ENCODE results near the gene MVK. TPM values are rescaled to one million over a fixed set of nuclear protein-coding genes. Genes with fewer than 3 reads are reported as not detected.
A peak's percentile ranks its signal among the peaks of the same experiment; 100 is the strongest.

Gene MVK
- total RNA-seq, 2 donors from 2014 or later = 8.6 to 12.2 TPM

GRCh38 chr12:109597795-109598427, 24.3 kb downstream of the MVK start:
- DNase-seq (peak; percentile 86 to 90 (median 90)), ATAC-seq (peak; percentile 88)
- Histone ChIP-seq H3K36me3 (replicated peaks in 1 of 2; ENCODE audit: insufficient read depth in 1 of 2, low read depth in 2 of 2) (no peaks in the 10 kb centered on the region), H3K9me3 (no peaks in the 10 kb centered on the region), H3K27ac (no peak overlapping the region), H3K27me3 (no peaks in the 10 kb centered on the region), H3K4me1 (peaks cover 22% of the 10 kb centered on the region), H3K4me3 (no peak overlapping the region)
- WGBS, 2 donors = 34 to 40% methylated on average over 13 to 27 of the region's 27 CpGs
- TF ChIP-seq POLR2A (IDR thresholded peaks at IDR 0.05) (peak in 1 of 3 donors; percentile 17), CTCF (IDR thresholded peaks at IDR 0.05) (peak; percentile 88 to 96 (median 94))
- intact Hi-C loops (cut with DNase I) = loop anchor here (5.0 kb wide), 1 partner anchor 179 kb away; no protein-coding TSS in a partner anchor

GRCh38 chr12:109598428-109598854, 24.8 kb downstream of the MVK start:
- 73 to 84% methylated on average over 4 to 11 of the region's 11 CpGs for WGBS, 2 donors
- Histone ChIP-seq H3K27ac (no peak overlapping the region), H3K9me3 (no peaks in the 10 kb centered on the region), H3K36me3 (replicated peaks in 1 of 2; ENCODE audit: insufficient read depth in 1 of 2, low read depth in 2 of 2) (no peaks in the 10 kb centered on the region), H3K4me3 (no peak overlapping the region), H3K4me1 (peaks cover 22% of the 10 kb centered on the region), H3K27me3 (no peaks in the 10 kb centered on the region)
- intact Hi-C loops (cut with DNase I) = loop anchor here (5.0 kb wide), 1 partner anchor 179 kb away; no protein-coding TSS in a partner anchor
- no peak for TF ChIP-seq CTCF (IDR thresholded peaks at IDR 0.05)
- TF ChIP-seq POLR2A (IDR thresholded peaks at IDR 0.05) = no peak
- DNase-seq = no peak
- no peak for ATAC-seq

- TF ChIP-seq CTCF (IDR thresholded peaks at IDR 0.05) (no peak), POLR2A (IDR thresholded peaks at IDR 0.05) (no peak)
- WGBS, 2 donors = 67 to 68% methylated on average over 7 of the region's 7 CpGs
- no peaks in the 10 kb centered on the region for H3K36me3 ChIP-seq (replicated peaks in 1 of 2; ENCODE audit: insufficient read depth in 1 of 2, low read depth in 2 of 2)
- no peak for DNase-seq
- intact Hi-C loops (cut with DNase I) = loop anchor here (5.0 kb wide), 1 partner anchor 178 kb away; no protein-coding TSS in a partner anchor
- peaks cover 22% of the 10 kb centered on the region for H3K4me1 ChIP-seq
- no peaks in the 10 kb centered on the region for H3K27me3 ChIP-seq
- no peak for ATAC-seq
- no peak overlapping the region for H3K27ac ChIP-seq
- no peak overlapping the region for H3K4me3 ChIP-seq
- H3K9me3 ChIP-seq = no peaks in the 10 kb centered on the region
Measured at GRCh38 chr12:109599087-109599486, 25.5 kb downstream of the MVK start.

GRCh38 chr12:109600481-109600880, 26.9 kb downstream of the MVK start:
- Histone ChIP-seq H3K4me1 (peaks cover 22% of the 10 kb centered on the region), H3K4me3 (no peak overlapping the region), H3K36me3 (replicated peaks in 1 of 2; ENCODE audit: insufficient read depth in 1 of 2, low read depth in 2 of 2) (no peaks in the 10 kb centered on the region), H3K27ac (peak overlapping the region in 2 of 4 donors; percentile 51 to 68), H3K27me3 (no peaks in the 10 kb centered on the region), H3K9me3 (no peaks in the 10 kb centered on the region)
- intact Hi-C loops (cut with DNase I) = no loop called here
- no peak for TF ChIP-seq POLR2A (IDR thresholded peaks at IDR 0.05)
- TF ChIP-seq CTCF (IDR thresholded peaks at IDR 0.05) = no peak
- ATAC-seq (peak; percentile 74), DNase-seq (peak; percentile 58 to 70 (median 63))
- 26 to 41% methylated on average over 2 of the region's 2 CpGs for WGBS, 2 donors

GRCh38 chr12:109600995-109601394, 27.4 kb downstream of the MVK start:
- no peak for TF ChIP-seq CTCF (IDR thresholded peaks at IDR 0.05)
- TF ChIP-seq POLR2A (IDR thresholded peaks at IDR 0.05) = no peak
- no peaks in the 10 kb centered on the region for H3K9me3 ChIP-seq
- no peaks in the 10 kb centered on the region for H3K36me3 ChIP-seq (replicated peaks in 1 of 2; ENCODE audit: insufficient read depth in 1 of 2, low read depth in 2 of 2)
- peaks cover 22% of the 10 kb centered on the region for H3K4me1 ChIP-seq
- no peak overlapping the region for H3K4me3 ChIP-seq
- no peak for ATAC-seq
- intact Hi-C loops (cut with DNase I) = no loop called here
- no peak overlapping the region for H3K27ac ChIP-seq
- 88 to 90% methylated on average over 8 of the region's 8 CpGs for WGBS, 2 donors
- no peak for DNase-seq
- no peaks in the 10 kb centered on the region for H3K27me3 ChIP-seq

Data from body of pancreas (tissue), 4 donors.